WTC11 (cell line): ENCODE measurements around the gene SLC48A1. TPM values are rescaled to one million over a fixed set of nuclear protein-coding genes. Genes with fewer than 3 reads are reported as not detected.

Experiments used
- ATAC-seq: fragments of 200-7000 bp; cut with Tn5 transposase; 2 replicates; pipeline ENCODE4 v1.10.0; 2021; ENCODE audit warnings: mild to moderate bottlenecking, moderate library complexity
- CTCF ChIA-PET: fragments of 300-600 bp; sonication (Branson Sonifier 250); formaldehyde crosslinking; loops from one replicate; lab custom pipeline; 2021; ENCODE audit warnings: antibody characterized with exemption; lab: Charles Lee
- POLR2A ChIA-PET: fragments of 350-600 bp; sonication (Branson Sonifier 250); formaldehyde crosslinking; loops from one replicate; lab custom pipeline; 2021; ENCODE audit warnings: antibody characterized with exemption; lab: Charles Lee
- DNase-seq: peaks from one replicate; pipeline ENCODE4 v3.0.0; 2021; ENCODE audit warnings: low spot score
- H3K27ac Mint-ChIP-seq: 2 replicates; pipeline ENCODE4 v1.8.0; 2021; ENCODE audit warnings: mixed read lengths
- H3K27me3 Mint-ChIP-seq: 2 replicates; pipeline ENCODE4 v1.8.0; 2021; ENCODE audit warnings: low read depth, mild to moderate bottlenecking, moderate library complexity, mixed read lengths
- H3K36me3 Mint-ChIP-seq: 2 replicates; pipeline ENCODE4 v1.8.0; 2021; ENCODE audit warnings: mixed read lengths
- H3K4me1 Mint-ChIP-seq: 2 replicates; pipeline ENCODE4 v1.8.0; 2022; ENCODE audit warnings: mixed read lengths
- H3K4me3 Mint-ChIP-seq: 2 replicates; pipeline ENCODE4 v1.8.0; 2021; ENCODE audit warnings: mild to moderate bottlenecking, moderate library complexity, mixed read lengths
- H3K9me3 Mint-ChIP-seq: 2 replicates; pipeline ENCODE4 v1.8.0; 2021; ENCODE audit warnings: mixed read lengths
- ATF2 ChIP-seq: sonication (generic); formaldehyde crosslinking; IDR thresholded peaks from 2 replicates; pipeline ENCODE4 v1.8.1; 2022; ENCODE audit warnings: low read depth, missing genetic modification reagents, borderline replicate concordance
- ATF3 ChIP-seq: sonication (generic); formaldehyde crosslinking; conservative IDR thresholded peaks from 2 replicates; pipeline ENCODE4 v1.8.1; 2022; ENCODE audit warnings: mild to moderate bottlenecking, missing genetic modification reagents
- CTCF ChIP-seq: fragments of 200-600 bp; IDR thresholded peaks from 2 replicates; pipeline ENCODE4 v1.8.0; 2022; ENCODE audit warnings: antibody characterized with exemption
- E2F1 ChIP-seq: sonication (generic); formaldehyde crosslinking; IDR thresholded peaks from 2 replicates; pipeline ENCODE4 v1.8.0; 2022; ENCODE audit warnings: mild to moderate bottlenecking, missing genetic modification reagents
- ETV6 ChIP-seq: sonication (generic); formaldehyde crosslinking; IDR thresholded peaks from 2 replicates; pipeline ENCODE4 v1.8.1; 2022; ENCODE audit warnings: mild to moderate bottlenecking, missing genetic modification reagents
- GRHL2 ChIP-seq: fragments of 250-450 bp; sonication (Bioruptor Pico); IDR thresholded peaks from 2 replicates; pipeline ENCODE4 v1.8.0; 2022; ENCODE audit warnings: mild to moderate bottlenecking, moderate library complexity; ENCODE audit not compliant: insufficient replicate concordance, severe bottlenecking
- KAT7 ChIP-seq: sonication (generic); formaldehyde crosslinking; IDR thresholded peaks from 2 replicates; pipeline ENCODE4 v1.8.1; 2023; ENCODE audit warnings: missing genetic modification reagents, mild to moderate bottlenecking, borderline replicate concordance
- MAX ChIP-seq: sonication (generic); formaldehyde crosslinking; IDR thresholded peaks from 2 replicates; pipeline ENCODE4 v1.8.0; 2022; ENCODE audit warnings: mild to moderate bottlenecking, missing genetic modification reagents
- MYBL2 ChIP-seq: sonication (generic); formaldehyde crosslinking; IDR thresholded peaks from 2 replicates; pipeline ENCODE4 v1.8.1; 2023; ENCODE audit warnings: mild to moderate bottlenecking, moderate library complexity, missing genetic modification reagents
- NFATC4 ChIP-seq: fragments of 250-450 bp; sonication (Bioruptor Pico); IDR thresholded peaks from 2 replicates; pipeline ENCODE4 v1.9.0; 2021; ENCODE audit warnings: mild to moderate bottlenecking
- OVOL2 ChIP-seq: fragments of 250-450 bp; sonication (Bioruptor Pico); IDR thresholded peaks from 2 replicates; pipeline ENCODE4 v1.9.0; 2021; ENCODE audit warnings: mild to moderate bottlenecking, borderline replicate concordance
- SMAD3 ChIP-seq: sonication (generic); formaldehyde crosslinking; IDR thresholded peaks from 2 replicates; pipeline ENCODE4 v1.8.0; 2022; ENCODE audit warnings: missing genetic modification reagents, mild to moderate bottlenecking, borderline replicate concordance
- ZNF317 ChIP-seq: sonication (generic); formaldehyde crosslinking; IDR thresholded peaks from 2 replicates; pipeline ENCODE4 v1.8.1; 2023; ENCODE audit warnings: low read depth, mild to moderate bottlenecking, moderate library complexity, missing genetic modification reagents, borderline replicate concordance
- ZNF396 ChIP-seq: fragments of 250-450 bp; sonication (Bioruptor Pico); IDR thresholded peaks from 2 replicates; pipeline ENCODE4 v1.8.0; 2021; ENCODE audit warnings: mild to moderate bottlenecking, moderate library complexity, borderline replicate concordance
- ZNF416 ChIP-seq: fragments of 250-450 bp; sonication (Bioruptor Pico); IDR thresholded peaks from 2 replicates; pipeline ENCODE4 v1.9.0; 2021; ENCODE audit warnings: mild to moderate bottlenecking, inconsistent platforms
- ZSCAN18 ChIP-seq: fragments of 250-450 bp; sonication (Bioruptor Pico); IDR thresholded peaks from 2 replicates; pipeline ENCODE4 v2.1.2; 2022; ENCODE audit warnings: mild to moderate bottlenecking, moderate library complexity
- total RNA-seq: library from RNA; stranded (reverse); gene quantifications from 3 replicates; pipeline ENCODE4 v1.2.3, GENCODE V29; 2021
- TF ChIP-seq, protein P1 (sequence below): fragments of 250-450 bp; sonication (Bioruptor Pico); conservative IDR thresholded peaks from 2 replicates; pipeline ENCODE4 v1.9.0; 2021; ENCODE audit warnings: mild to moderate bottlenecking
- TF ChIP-seq, protein P2 (sequence below): sonication (generic); formaldehyde crosslinking; IDR thresholded peaks from 2 replicates; pipeline ENCODE4 v1.8.1; 2023; ENCODE audit warnings: mild to moderate bottlenecking, moderate library complexity, missing genetic modification reagents
- TF ChIP-seq, protein P3 (sequence below): fragments of 250-450 bp; sonication (Bioruptor Pico); IDR thresholded peaks from 2 replicates; pipeline ENCODE4 v1.9.0; 2021; ENCODE audit warnings: moderate library complexity, mild to moderate bottlenecking, inconsistent platforms, borderline replicate concordance

SLC48A1 gene
- total RNA-seq, 1 experiment from 2014 or later = 13.8 TPM

- H3K27me3 Mint-ChIP-seq = no peaks in the 10 kb centered on the region
- no peaks in the 10 kb centered on the region; the same call in 1 of the 2 replicates for H3K36me3 Mint-ChIP-seq
- peaks cover 66% of the 10 kb centered on the region for H3K4me1 Mint-ChIP-seq
- no peak overlapping the region for H3K4me3 Mint-ChIP-seq
- ChIA-PET POLR2A (interaction anchor here (1.4 kb wide), 1 partner anchor 352 kb away, joined by 3 read pairs; the partner anchor contains the start of gene ASB8), CTCF (interaction anchor here (0.8 to 14.9 kb wide), 3 partner anchors 23 to 31 kb away, joined by 3 to 408 read pairs (median 4); no protein-coding TSS in a partner anchor)
- H3K9me3 Mint-ChIP-seq = no peaks in the 10 kb centered on the region
- peak overlapping the region; percentile 54 for H3K27ac Mint-ChIP-seq
- no peak for ATAC-seq
- no peak for DNase-seq
- TF ChIP-seq CTCF = no peak
- no peak for TF ChIP-seq E2F1 (CRISPR knock-in tag)
- no peak for TF ChIP-seq MAX
- TF ChIP-seq, protein P1, sequence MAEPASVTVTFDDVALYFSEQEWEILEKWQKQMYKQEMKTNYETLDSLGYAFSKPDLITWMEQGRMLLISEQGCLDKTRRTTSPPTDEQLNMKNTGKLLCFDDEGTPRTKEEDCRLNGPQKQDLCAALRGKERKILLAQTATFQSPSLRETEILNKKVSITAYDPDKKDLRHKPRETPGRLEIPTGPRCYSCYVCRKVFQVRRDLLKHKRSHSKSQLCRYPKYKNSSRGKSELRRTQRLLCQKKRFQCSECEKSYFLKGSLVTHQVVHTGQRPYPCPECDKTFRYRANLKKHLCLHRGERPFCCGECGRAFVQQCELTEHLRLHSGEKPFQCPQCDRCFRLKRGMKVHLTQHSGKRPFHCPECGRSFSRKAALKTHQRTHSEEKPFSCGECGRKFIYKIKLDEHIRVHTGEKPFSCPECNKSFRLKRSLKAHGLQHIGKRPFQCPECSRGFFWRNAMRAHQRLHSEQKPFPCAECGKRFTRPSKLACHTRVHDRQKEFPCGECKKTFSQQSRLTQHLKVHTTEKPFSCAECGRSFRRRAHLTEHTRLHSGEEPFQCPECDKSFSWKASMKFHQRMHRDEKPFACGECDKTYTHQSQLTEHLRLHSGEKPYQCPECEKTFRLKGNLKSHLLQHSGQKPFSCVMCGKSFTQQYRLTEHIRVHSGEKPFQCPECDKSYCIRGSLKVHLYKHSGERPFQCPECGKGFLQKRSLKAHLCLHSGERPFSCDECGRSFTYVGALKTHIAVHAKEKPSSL = no peak
- no peak for TF ChIP-seq ZNF416 (CRISPR knock-in tag)
- TF ChIP-seq, protein P2, sequence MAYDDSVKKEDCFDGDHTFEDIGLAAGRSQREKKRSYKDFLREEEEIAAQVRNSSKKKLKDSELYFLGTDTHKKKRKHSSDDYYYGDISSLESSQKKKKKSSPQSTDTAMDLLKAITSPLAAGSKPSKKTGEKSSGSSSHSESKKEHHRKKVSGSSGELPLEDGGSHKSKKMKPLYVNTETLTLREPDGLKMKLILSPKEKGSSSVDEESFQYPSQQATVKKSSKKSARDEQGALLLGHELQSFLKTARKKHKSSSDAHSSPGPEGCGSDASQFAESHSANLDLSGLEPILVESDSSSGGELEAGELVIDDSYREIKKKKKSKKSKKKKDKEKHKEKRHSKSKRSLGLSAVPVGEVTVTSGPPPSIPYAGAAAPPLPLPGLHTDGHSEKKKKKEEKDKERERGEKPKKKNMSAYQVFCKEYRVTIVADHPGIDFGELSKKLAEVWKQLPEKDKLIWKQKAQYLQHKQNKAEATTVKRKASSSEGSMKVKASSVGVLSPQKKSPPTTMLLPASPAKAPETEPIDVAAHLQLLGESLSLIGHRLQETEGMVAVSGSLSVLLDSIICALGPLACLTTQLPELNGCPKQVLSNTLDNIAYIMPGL (CRISPR knock-in tag) = no peak
- no peak for TF ChIP-seq ZNF317 (CRISPR knock-in tag)
These were observed 32.4 kb downstream of the SLC48A1 start for GRCh38 chr12:47805417-47805816.

GRCh38 chr12:47807338-47807737, 34.3 kb downstream of the SLC48A1 start:
- DNase-seq (no peak), ATAC-seq (no peak)
- H3K4me3 Mint-ChIP-seq = no peak overlapping the region
- peak overlapping the region; percentile 20 for H3K27ac Mint-ChIP-seq
- CTCF ChIA-PET = interaction anchor here (0.8 to 8.8 kb wide), 14 partner anchors 9 to 156 kb away, joined by 3 to 81 read pairs (median 6); partner anchors contain the start of gene VDR
- H3K36me3 Mint-ChIP-seq = no peaks in the 10 kb centered on the region; the same call in 1 of the 2 replicates
- H3K9me3 Mint-ChIP-seq = no peaks in the 10 kb centered on the region
- no peaks in the 10 kb centered on the region for H3K27me3 Mint-ChIP-seq
- TF ChIP-seq OVOL2 = no peak
- TF ChIP-seq, all 79 proteins: peak for 0
- peaks cover 69% of the 10 kb centered on the region for H3K4me1 Mint-ChIP-seq
- POLR2A ChIA-PET = interaction anchor here (0.8 to 1.3 kb wide), 2 partner anchors 17 to 28 kb away, joined by 3 read pairs; no protein-coding TSS in a partner anchor

GRCh38 chr12:47808050-47808449, 35.0 kb downstream of the SLC48A1 start:
- peaks cover 67% of the 10 kb centered on the region for H3K4me1 Mint-ChIP-seq
- no peak for ATAC-seq

More at GRCh38 chr12:47808050-47808449, 35.0 kb downstream of the SLC48A1 start:
- Mint-ChIP-seq H3K27ac (peak overlapping the region; percentile 49; the same call in 1 of the 2 replicates), H3K36me3 (no peaks in the 10 kb centered on the region; the same call in 1 of the 2 replicates), H3K9me3 (no peaks in the 10 kb centered on the region), H3K27me3 (no peaks in the 10 kb centered on the region), H3K4me3 (no peak overlapping the region)
- TF ChIP-seq ATF2 (no peak), ATF3 (CRISPR knock-in tag) (no peak), MYBL2 (CRISPR knock-in tag) (no peak), NFATC4 (CRISPR knock-in tag) (no peak), KAT7 (CRISPR knock-in tag) (no peak), GRHL2 (CRISPR knock-in tag) (no peak), ZNF396 (CRISPR knock-in tag) (no peak), SMAD3 (CRISPR knock-in tag) (no peak), ETV6 (CRISPR knock-in tag) (no peak), ZSCAN18 (no peak)
- TF ChIP-seq, protein P3, sequence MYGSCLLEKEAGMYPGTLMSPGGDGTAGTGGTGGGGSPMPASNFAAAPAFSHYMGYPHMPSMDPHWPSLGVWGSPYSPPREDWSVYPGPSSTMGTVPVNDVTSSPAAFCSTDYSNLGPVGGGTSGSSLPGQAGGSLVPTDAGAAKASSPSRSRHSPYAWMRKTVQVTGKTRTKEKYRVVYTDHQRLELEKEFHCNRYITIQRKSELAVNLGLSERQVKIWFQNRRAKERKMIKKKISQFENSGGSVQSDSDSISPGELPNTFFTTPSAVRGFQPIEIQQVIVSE (CRISPR knock-in tag) = no peak
- no peak for DNase-seq
- POLR2A ChIA-PET = interaction anchor here (0.5 to 1.5 kb wide), 7 partner anchors 9 to 41 kb away, joined by 3 to 5 read pairs (median 3); no protein-coding TSS in a partner anchor
- CTCF ChIA-PET = interaction anchor here (0.8 to 8.8 kb wide), 19 partner anchors 9 to 157 kb away, joined by 3 to 81 read pairs (median 6); partner anchors contain the start of genes HDAC7, TMEM106C and VDR
